GM23248 (cell line): ENCODE results near the gene NTN5. TPM values are rescaled to one million over a fixed set of nuclear protein-coding genes. Genes with fewer than 3 reads are reported as not detected.
"Not testable (repeated sequence)": the region's sequence is repeated elsewhere in the genome, so short reads cannot be mapped to it uniquely, and the experiment has no call there.

Experiments
- DNase-seq: peaks from one replicate; pipeline ENCODE4 v3.0.0-alpha.2; 2015
- H2AFZ ChIP-seq: fragments of 200-600 bp; sonication (generic); 2 replicates; pipeline ENCODE4 v1.6.1; 2016; ENCODE audit warnings: antibody characterized with exemption
- H3F3A ChIP-seq: fragments of 200-600 bp; sonication (generic); 2 replicates; pipeline ENCODE4 v1.6.1; 2016; ENCODE audit warnings: mild to moderate bottlenecking, antibody characterized with exemption, mixed run types; ENCODE audit not compliant: insufficient read depth
- H3K27ac ChIP-seq: fragments of 200-600 bp; sonication (generic); 2 replicates; pipeline ENCODE4 v1.5.1; 2016; ENCODE audit warnings: mild to moderate bottlenecking
- H3K27me3 ChIP-seq: fragments of 200-600 bp; sonication (generic); replicated peaks from 2 replicates; pipeline ENCODE4 v1.6.1; 2016; ENCODE audit warnings: mild to moderate bottlenecking; ENCODE audit not compliant: insufficient read depth
- H3K36me3 ChIP-seq: fragments of 200-600 bp; sonication (generic); 2 replicates; pipeline ENCODE4 v1.6.1; 2016; ENCODE audit warnings: low read depth, mild to moderate bottlenecking
- H3K4me1 ChIP-seq: fragments of 200-600 bp; sonication (generic); 2 replicates; pipeline ENCODE4 v1.6.1; 2016; ENCODE audit warnings: mild to moderate bottlenecking; ENCODE audit not compliant: insufficient read depth
- H3K4me2 ChIP-seq: fragments of 200-600 bp; sonication (generic); one replicate; pipeline ENCODE4 v1.6.1; 2016; ENCODE audit warnings: mild to moderate bottlenecking; ENCODE audit not compliant: unreplicated experiment
- H3K4me3 ChIP-seq: fragments of 200-600 bp; sonication (generic); 2 replicates; pipeline ENCODE4 v1.5.1; 2016; ENCODE audit warnings: mild to moderate bottlenecking
- H3K79me2 ChIP-seq: fragments of 200-600 bp; sonication (generic); 2 replicates; pipeline ENCODE4 v1.6.1; 2016; ENCODE audit warnings: mild to moderate bottlenecking; ENCODE audit not compliant: insufficient read depth
- H3K9ac ChIP-seq: fragments of 200-600 bp; sonication (generic); 2 replicates; pipeline ENCODE4 v1.6.1; 2016; ENCODE audit warnings: mild to moderate bottlenecking
- H3K9me2 ChIP-seq: fragments of 200-600 bp; sonication (generic); 2 replicates; pipeline ENCODE4 v1.6.1; 2016; ENCODE audit warnings: mixed run types, mild to moderate bottlenecking, moderate library complexity; ENCODE audit not compliant: insufficient read depth
- H3K9me3 ChIP-seq: fragments of 200-600 bp; sonication (generic); one replicate; pipeline ENCODE4 v1.6.1; 2017; ENCODE audit warnings: low read depth
- H4K20me1 ChIP-seq: fragments of 200-600 bp; sonication (generic); 2 replicates; pipeline ENCODE4 v1.6.0; 2016; ENCODE audit not compliant: insufficient read depth
- EZH2 ChIP-seq: fragments of 200-600 bp; sonication (generic); IDR thresholded peaks from 2 replicates; pipeline ENCODE4 v1.6.1; 2018; ENCODE audit warnings: antibody characterized with exemption, mild to moderate bottlenecking; ENCODE audit not compliant: insufficient read depth, poor library complexity, severe bottlenecking
- EZH2phosphoT487 ChIP-seq: fragments of 200-600 bp; sonication (generic); IDR thresholded peaks from 2 replicates; pipeline ENCODE4 v1.6.1; 2018; ENCODE audit warnings: antibody characterized with exemption, moderate library complexity, mild to moderate bottlenecking, low read depth; ENCODE audit not compliant: insufficient read depth
- whole genome bisulfite sequencing, 2 experiments: methylation state at CpG; one replicate each; pipeline ENCODE4 v1.1.6; 2015 to 2017; ENCODE audit warnings: low lambda C conversion rate in 2 of 2, low coverage in 1 of 2; ENCODE audit errors: missing lambda C conversion rate in 2 of 2; 5-methylcytosine and 5-hydroxymethylcytosine counted together
- in situ Hi-C: fragments of 300-500 bp; cut with MboI; formaldehyde crosslinking; loops from 2 replicates; pipeline ENCODE4 v1.15.0; 2020
- polyA plus RNA-seq: library from polyadenylated mRNA; unstranded; fragments of >200 nt; fragmentation: Nextera tagmentation; extraction: Ambion mirVana; gene quantifications from 2 replicates; pipeline ENCODE4 v1.2.1, GENCODE V29; 2016
- total RNA-seq: library from RNA; depleted of rRNA; stranded (reverse); fragments of >200 nt; shearing (Covaris generic); gene quantifications from 2 replicates; pipeline ENCODE4 v1.2.3, GENCODE V29; 2014

NTN5 gene
- total and polyA plus RNA-seq, 2 experiments from 2014 or later: 0.32 TPM; not detected in 1

DNA sequence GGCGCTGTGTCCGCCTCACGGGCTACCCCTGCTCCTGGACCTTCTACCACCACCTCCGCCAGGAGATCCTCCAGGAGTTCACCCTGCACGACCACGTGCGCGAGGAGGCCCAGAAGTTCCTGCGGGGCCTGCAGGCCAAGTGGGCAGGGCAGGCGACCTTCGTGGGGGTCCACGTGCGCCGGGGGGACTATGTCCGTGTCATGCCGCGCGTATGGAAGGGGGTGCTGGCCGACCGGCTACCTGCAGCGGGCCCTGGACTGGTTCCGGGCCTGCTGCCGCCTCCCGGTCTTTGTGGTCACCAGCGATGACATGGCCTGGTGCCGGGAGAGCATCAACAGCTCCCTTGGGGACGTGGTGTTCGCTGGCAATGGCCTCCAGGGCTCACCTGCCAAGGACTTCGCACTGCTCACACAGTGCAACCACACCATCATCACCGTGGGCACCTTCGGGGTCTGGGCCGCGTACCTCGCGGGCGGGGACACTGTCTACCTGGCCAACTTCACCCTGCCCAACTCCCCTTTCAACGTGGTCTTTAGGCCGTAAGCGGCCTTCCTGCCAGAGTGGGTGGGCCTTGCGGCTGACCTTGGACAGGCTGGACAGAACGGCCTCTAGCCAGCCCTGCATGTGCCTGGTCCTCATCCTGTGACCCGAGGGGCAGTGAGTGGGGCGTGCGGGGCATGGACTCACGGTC, 7.8 kb upstream of the NTN5 start:
- Histone ChIP-seq H3K4me1 (no peaks in the 10 kb centered on the region), H3K79me2 (no peaks in the 10 kb centered on the region), H3K9ac (no peak overlapping the region), H3F3A (no peaks in the 10 kb centered on the region), H2AFZ (no peak overlapping the region), H3K36me3 (no peaks in the 10 kb centered on the region), H3K4me2 (no peak overlapping the region), H3K9me2 (no peaks in the 10 kb centered on the region), H3K4me3 (no peak overlapping the region), H3K9me3 (no peaks in the 10 kb centered on the region), H4K20me1 (no peaks in the 10 kb centered on the region), H3K27ac (no peak overlapping the region), H3K27me3 (no peaks in the 10 kb centered on the region)
- no peak for DNase-seq
- in situ Hi-C loops: no loop called here
- TF ChIP-seq EZH2phosphoT487 (no peak), EZH2 (no peak)
- WGBS, 2 experiments: 86% methylated on average over 36 to 45 of the region's 45 CpGs

DNA sequence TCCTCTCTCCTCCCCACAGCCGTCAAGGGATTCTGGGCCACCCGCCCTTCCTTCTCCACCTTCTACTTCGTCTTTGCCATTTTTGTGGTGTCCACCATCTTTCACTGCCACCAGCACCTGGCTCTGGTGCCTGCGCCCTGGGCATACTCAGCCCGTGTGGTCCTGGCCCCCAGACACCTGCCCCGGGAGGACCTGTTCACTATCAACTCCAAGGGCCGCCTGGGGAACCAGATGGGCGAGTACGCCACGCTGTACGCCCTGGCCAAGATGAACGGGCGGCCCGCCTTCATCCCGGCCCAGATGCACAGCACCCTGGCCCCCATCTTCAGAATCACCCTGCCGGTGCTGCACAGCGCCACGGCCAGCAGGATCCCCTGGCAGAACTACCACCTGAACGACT, 7.2 kb upstream of the NTN5 start:
- H3K9ac ChIP-seq, H3K79me2 ChIP-seq, H2AFZ ChIP-seq, H3K9me3 ChIP-seq, H3K4me2 ChIP-seq, H3K36me3 ChIP-seq, H3K9me2 ChIP-seq, H3F3A ChIP-seq, H4K20me1 ChIP-seq, H3K4me3 ChIP-seq, DNase-seq, H3K27ac ChIP-seq, in situ Hi-C loops, H3K4me1 ChIP-seq, H3K27me3 ChIP-seq: not testable (repeated sequence)
- WGBS, 2 experiments: 76 to 82% methylated on average over 15 to 19 of the region's 19 CpGs

DNA sequence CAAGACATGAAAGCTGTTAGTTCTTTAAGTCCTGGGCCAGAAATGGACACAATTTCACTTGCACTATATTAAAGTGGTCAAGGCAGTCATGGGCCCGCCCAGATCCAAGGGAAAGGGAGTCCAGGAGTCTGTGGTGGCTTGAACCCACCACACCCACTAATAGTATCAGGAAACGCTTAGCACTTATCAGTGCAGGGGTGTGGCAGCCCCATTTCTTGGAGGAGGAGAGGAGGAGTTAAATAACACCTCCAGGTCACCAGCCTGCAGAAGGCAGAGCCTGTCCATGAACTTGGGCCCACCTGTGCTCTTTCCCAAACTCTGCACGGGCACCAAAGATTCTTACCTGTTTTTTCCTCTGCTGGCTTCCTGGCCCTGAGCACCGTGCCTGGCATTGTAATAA, 5.4 kb upstream of the NTN5 start:
- H3K9me3 ChIP-seq: no peaks in the 10 kb centered on the region
- H3K9me2 ChIP-seq: no peaks in the 10 kb centered on the region
- DNase-seq: no peak
- H3K79me2 ChIP-seq: no peaks in the 10 kb centered on the region
- H2AFZ ChIP-seq: no peak overlapping the region
- TF ChIP-seq EZH2 (no peak), EZH2phosphoT487 (no peak)
- no peak overlapping the region for H3K4me2 ChIP-seq
- H3F3A ChIP-seq: no peaks in the 10 kb centered on the region
- H4K20me1 ChIP-seq: no peaks in the 10 kb centered on the region
- H3K4me3 ChIP-seq: no peak overlapping the region
- no peaks in the 10 kb centered on the region for H3K36me3 ChIP-seq
- H3K27me3 ChIP-seq: no peaks in the 10 kb centered on the region
- no peak overlapping the region for H3K9ac ChIP-seq
- WGBS, 2 experiments: 68 to 70% methylated on average over 4 of the region's 4 CpGs
- no peaks in the 10 kb centered on the region for H3K4me1 ChIP-seq
- H3K27ac ChIP-seq: no peak overlapping the region
- in situ Hi-C loops: no loop called here

DNA sequence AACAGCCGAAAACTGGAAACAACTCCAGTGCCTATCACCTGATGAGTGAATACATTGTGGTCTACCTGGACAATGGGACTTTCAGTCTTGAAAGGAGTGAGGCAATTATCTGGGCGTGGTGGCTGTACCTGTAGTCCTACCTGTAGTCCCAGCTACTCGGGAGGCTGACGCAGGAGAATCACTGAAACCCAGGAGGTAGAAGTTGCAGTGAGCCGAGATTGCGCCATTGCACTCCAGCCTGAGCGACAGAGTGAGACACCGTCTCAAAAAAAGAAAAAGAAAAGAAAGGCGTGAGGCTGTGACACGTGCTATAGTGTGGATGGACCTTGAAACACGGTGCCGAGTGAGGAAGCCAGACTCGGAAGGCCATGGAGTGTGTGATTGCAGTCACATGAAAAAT, 4.1 kb upstream of the NTN5 start:
- TF ChIP-seq EZH2 (no peak), EZH2phosphoT487 (no peak)
- no peaks in the 10 kb centered on the region for H3F3A ChIP-seq
- DNase-seq: no peak
- no peaks in the 10 kb centered on the region for H3K9me3 ChIP-seq
- H3K27me3 ChIP-seq: no peaks in the 10 kb centered on the region
- H3K4me1 ChIP-seq: no peaks in the 10 kb centered on the region
- no peak overlapping the region for H3K4me3 ChIP-seq
- in situ Hi-C loops: no loop called here
- 85 to 87% methylated on average over 13 of the region's 13 CpGs for WGBS, 2 experiments
- no peak overlapping the region for H3K9ac ChIP-seq
- H2AFZ ChIP-seq: no peak overlapping the region
- H3K79me2 ChIP-seq: no peaks in the 10 kb centered on the region
- H4K20me1 ChIP-seq: no peaks in the 10 kb centered on the region
- no peak overlapping the region for H3K4me2 ChIP-seq
- no peak overlapping the region for H3K27ac ChIP-seq
- no peaks in the 10 kb centered on the region for H3K36me3 ChIP-seq
- H3K9me2 ChIP-seq: no peaks in the 10 kb centered on the region

DNA sequence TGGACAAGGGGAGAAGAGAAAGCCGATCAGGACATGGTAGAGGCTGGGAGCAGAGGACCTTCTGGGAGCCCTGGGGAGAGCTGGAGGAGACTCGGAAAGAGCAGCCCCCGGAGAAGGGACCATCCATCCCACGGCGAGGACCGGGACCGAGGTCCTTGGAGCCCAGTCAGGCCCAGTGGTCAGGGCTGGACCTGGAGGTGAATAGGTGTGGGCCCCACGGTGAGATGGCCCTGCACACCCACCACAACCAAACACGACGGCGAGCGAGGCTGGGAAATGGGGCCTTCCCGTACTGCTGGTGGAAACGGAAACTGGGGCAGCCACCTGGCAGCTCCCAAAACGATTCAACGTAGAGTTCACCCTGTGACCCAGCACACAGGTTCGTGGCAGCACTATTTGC, 3.7 kb upstream of the NTN5 start:
- Histone ChIP-seq H3K4me1 (no peaks in the 10 kb centered on the region), H2AFZ (no peak overlapping the region), H4K20me1 (no peaks in the 10 kb centered on the region), H3K9me2 (no peaks in the 10 kb centered on the region), H3K36me3 (no peaks in the 10 kb centered on the region), H3K4me2 (no peak overlapping the region), H3K9me3 (no peaks in the 10 kb centered on the region), H3K79me2 (no peaks in the 10 kb centered on the region), H3F3A (no peaks in the 10 kb centered on the region), H3K27ac (no peak overlapping the region), H3K27me3 (no peaks in the 10 kb centered on the region), H3K9ac (no peak overlapping the region), H3K4me3 (no peak overlapping the region)
- in situ Hi-C loops: no loop called here
- DNase-seq: no peak
- TF ChIP-seq EZH2phosphoT487 (no peak), EZH2 (no peak)
- WGBS, 2 experiments: 74 to 82% methylated on average over 17 of the region's 17 CpGs
